ENCODE measurements around the gene RTN3. TPM values are rescaled to one million over a fixed set of nuclear protein-coding genes. Genes with fewer than 3 reads are reported as not detected.

The RTN3 gene
- polyA plus RNA-seq, 1 donor from 2014 or later = 283 TPM

GRCh38 chr11:63686926-63687325, 5.6 kb downstream of the RTN3 start:
- H3K27me3 ChIP-seq (ENCODE audit: insufficient read depth, low read depth, low read length) = no peaks in the 10 kb centered on the region
- peaks cover 3% of the 10 kb centered on the region for H3F3A ChIP-seq (ENCODE audit: insufficient read depth, low read length, poor library complexity, severe bottlenecking)
- H4K20me1 ChIP-seq (ENCODE audit: insufficient read depth) = peaks cover 62% of the 10 kb centered on the region
- TF ChIP-seq REST (IDR thresholded peaks at IDR 0.05; ENCODE audit: borderline replicate concordance) (no peak), EZH2 (IDR thresholded peaks at IDR 0.05; ENCODE audit: borderline replicate concordance, insufficient read depth, low read length, poor library complexity, severe bottlenecking) (no peak), CTCF (IDR thresholded peaks at IDR 0.05; ENCODE audit: poor library complexity, severe bottlenecking) (no peak), MXI1 (conservative IDR thresholded peaks at IDR 0.05; ENCODE audit: poor library complexity, severe bottlenecking) (no peak), POLR2AphosphoS5 (IDR thresholded peaks at IDR 0.05) (no peak), EP300 (conservative IDR thresholded peaks at IDR 0.05; ENCODE audit: poor library complexity, severe bottlenecking) (no peak), RAD21 (conservative IDR thresholded peaks at IDR 0.05) (no peak), SMC3 (conservative IDR thresholded peaks at IDR 0.05; ENCODE audit: poor library complexity) (no peak), TAF1 (IDR thresholded peaks at IDR 0.05; ENCODE audit: low read depth) (no peak)
- H3K4me2 ChIP-seq (ENCODE audit: low read length) = no peak overlapping the region
- H3K9me2 ChIP-seq (ENCODE audit: insufficient read depth, low read length) = no peaks in the 10 kb centered on the region
- H3K27ac ChIP-seq (ENCODE audit: low read length) = no peak overlapping the region
- H3K9ac ChIP-seq (ENCODE audit: low read length) = no peak overlapping the region
- no peaks in the 10 kb centered on the region for H3K9me3 ChIP-seq (ENCODE audit: low read length)
- no peaks in the 10 kb centered on the region for H3K36me3 ChIP-seq (ENCODE audit: insufficient read depth, low read length)
- peaks cover 97% of the 10 kb centered on the region for H3K79me2 ChIP-seq (replicated peaks; ENCODE audit: insufficient read depth, low read length)
- H3K4me3 ChIP-seq (ENCODE audit: low read length) = peak overlapping the region; percentile 37
- H2AFZ ChIP-seq (ENCODE audit: low read depth, low read length) = no peak overlapping the region

GRCh38 chr11:63687845-63688244, 6.5 kb downstream of the RTN3 start:
- Histone ChIP-seq H3K9me3 (ENCODE audit: low read length) (no peaks in the 10 kb centered on the region), H4K20me1 (ENCODE audit: insufficient read depth) (peaks cover 65% of the 10 kb centered on the region), H3K4me2 (ENCODE audit: low read length) (no peak overlapping the region), H3F3A (ENCODE audit: insufficient read depth, low read length, poor library complexity, severe bottlenecking) (peaks cover 2% of the 10 kb centered on the region), H3K9ac (ENCODE audit: low read length) (no peak overlapping the region), H3K36me3 (ENCODE audit: insufficient read depth, low read length) (no peaks in the 10 kb centered on the region), H3K4me3 (ENCODE audit: low read length) (no peak overlapping the region), H3K9me2 (ENCODE audit: insufficient read depth, low read length) (no peaks in the 10 kb centered on the region), H3K79me2 (replicated peaks; ENCODE audit: insufficient read depth, low read length) (peaks cover 96% of the 10 kb centered on the region), H2AFZ (ENCODE audit: low read depth, low read length) (no peak overlapping the region), H3K27me3 (ENCODE audit: insufficient read depth, low read depth, low read length) (no peaks in the 10 kb centered on the region), H3K27ac (ENCODE audit: low read length) (no peak overlapping the region)
- TF ChIP-seq CTCF (IDR thresholded peaks at IDR 0.05; ENCODE audit: poor library complexity, severe bottlenecking) = no peak
- no peak for TF ChIP-seq SMC3 (conservative IDR thresholded peaks at IDR 0.05; ENCODE audit: poor library complexity)
- no peak for TF ChIP-seq REST (IDR thresholded peaks at IDR 0.05; ENCODE audit: borderline replicate concordance)
- no peak for TF ChIP-seq EZH2 (IDR thresholded peaks at IDR 0.05; ENCODE audit: borderline replicate concordance, insufficient read depth, low read length, poor library complexity, severe bottlenecking)
- TF ChIP-seq MXI1 (conservative IDR thresholded peaks at IDR 0.05; ENCODE audit: poor library complexity, severe bottlenecking) = no peak
- no peak for TF ChIP-seq EP300 (conservative IDR thresholded peaks at IDR 0.05; ENCODE audit: poor library complexity, severe bottlenecking)

All from neural cell (in vitro differentiated cells).